WTC11 (cell line): ENCODE measurements around the gene UCK2. TPM values are rescaled to one million over a fixed set of nuclear protein-coding genes. Genes with fewer than 3 reads are reported as not detected.

Source experiments
- ATAC-seq: fragments of 200-7000 bp; cut with Tn5 transposase; 2 replicates; pipeline ENCODE4 v1.10.0; 2021; ENCODE audit warnings: mild to moderate bottlenecking, moderate library complexity
- CTCF ChIA-PET: fragments of 300-600 bp; sonication (Branson Sonifier 250); formaldehyde crosslinking; loops from one replicate; lab custom pipeline; 2021; ENCODE audit warnings: antibody characterized with exemption; lab: Charles Lee
- POLR2A ChIA-PET: fragments of 350-600 bp; sonication (Branson Sonifier 250); formaldehyde crosslinking; loops from one replicate; lab custom pipeline; 2021; ENCODE audit warnings: antibody characterized with exemption; lab: Charles Lee
- DNase-seq: peaks from one replicate; pipeline ENCODE4 v3.0.0; 2021; ENCODE audit warnings: low spot score
- H3K27ac Mint-ChIP-seq: 2 replicates; pipeline ENCODE4 v1.8.0; 2021; ENCODE audit warnings: mixed read lengths
- H3K27me3 Mint-ChIP-seq: 2 replicates; pipeline ENCODE4 v1.8.0; 2021; ENCODE audit warnings: low read depth, mild to moderate bottlenecking, moderate library complexity, mixed read lengths
- H3K36me3 Mint-ChIP-seq: 2 replicates; pipeline ENCODE4 v1.8.0; 2021; ENCODE audit warnings: mixed read lengths
- H3K4me1 Mint-ChIP-seq: 2 replicates; pipeline ENCODE4 v1.8.0; 2022; ENCODE audit warnings: mixed read lengths
- H3K4me3 Mint-ChIP-seq: 2 replicates; pipeline ENCODE4 v1.8.0; 2021; ENCODE audit warnings: mild to moderate bottlenecking, moderate library complexity, mixed read lengths
- H3K9me3 Mint-ChIP-seq: 2 replicates; pipeline ENCODE4 v1.8.0; 2021; ENCODE audit warnings: mixed read lengths
- ARID4B ChIP-seq: sonication (generic); formaldehyde crosslinking; IDR thresholded peaks from 2 replicates; pipeline ENCODE4 v1.8.0; 2023; ENCODE audit warnings: missing genetic modification reagents, mild to moderate bottlenecking, borderline replicate concordance
- ATF6 ChIP-seq: sonication (generic); formaldehyde crosslinking; IDR thresholded peaks from 2 replicates; pipeline ENCODE4 v1.8.1; 2023; ENCODE audit warnings: mild to moderate bottlenecking, missing genetic modification reagents
- E2F1 ChIP-seq: sonication (generic); formaldehyde crosslinking; IDR thresholded peaks from 2 replicates; pipeline ENCODE4 v1.8.0; 2022; ENCODE audit warnings: mild to moderate bottlenecking, missing genetic modification reagents
- FOXK1 ChIP-seq: sonication (generic); formaldehyde crosslinking; IDR thresholded peaks from 2 replicates; pipeline ENCODE4 v1.8.0; 2022; ENCODE audit warnings: mild to moderate bottlenecking, moderate library complexity, missing genetic modification reagents
- KAT7 ChIP-seq: sonication (generic); formaldehyde crosslinking; IDR thresholded peaks from 2 replicates; pipeline ENCODE4 v1.8.1; 2023; ENCODE audit warnings: missing genetic modification reagents, mild to moderate bottlenecking, borderline replicate concordance
- MYBL2 ChIP-seq: sonication (generic); formaldehyde crosslinking; IDR thresholded peaks from 2 replicates; pipeline ENCODE4 v1.8.1; 2023; ENCODE audit warnings: mild to moderate bottlenecking, moderate library complexity, missing genetic modification reagents
- SMAD3 ChIP-seq: sonication (generic); formaldehyde crosslinking; IDR thresholded peaks from 2 replicates; pipeline ENCODE4 v1.8.0; 2022; ENCODE audit warnings: missing genetic modification reagents, mild to moderate bottlenecking, borderline replicate concordance
- SOX15 ChIP-seq: fragments of 250-450 bp; sonication (Bioruptor Pico); IDR thresholded peaks from 2 replicates; pipeline ENCODE4 v1.9.0; 2021; ENCODE audit warnings: mild to moderate bottlenecking
- ZBTB21 ChIP-seq: sonication (generic); formaldehyde crosslinking; IDR thresholded peaks from 2 replicates; pipeline ENCODE4 v1.8.1; 2023; ENCODE audit warnings: mild to moderate bottlenecking, missing genetic modification reagents, borderline replicate concordance
- ZNF138 ChIP-seq: sonication (generic); formaldehyde crosslinking; conservative IDR thresholded peaks from 2 replicates; pipeline ENCODE4 v1.8.1; 2022; ENCODE audit warnings: mild to moderate bottlenecking, moderate library complexity, missing genetic modification reagents
- total RNA-seq: library from RNA; stranded (reverse); gene quantifications from 3 replicates; pipeline ENCODE4 v1.2.3, GENCODE V29; 2021

Gene UCK2
- total RNA-seq, 1 experiment from 2014 or later: 85.7 TPM

GRCh38 chr1:165942927-165943597, 115.6 kb downstream of the UCK2 start (continued):
- TF ChIP-seq ARID4B: no peak
- TF ChIP-seq ZBTB21 (CRISPR knock-in tag): no peak
- TF ChIP-seq E2F1 (CRISPR knock-in tag): no peak
- TF ChIP-seq FOXK1 (CRISPR knock-in tag): no peak
- no peak for TF ChIP-seq KAT7 (CRISPR knock-in tag)
- TF ChIP-seq ZNF138 (CRISPR knock-in tag): no peak
- no peak for TF ChIP-seq ATF6 (CRISPR knock-in tag)
- TF ChIP-seq SMAD3 (CRISPR knock-in tag): no peak
- no peak for TF ChIP-seq SOX15 (CRISPR knock-in tag)

GRCh38 chr1:165945911-165946310, 118.5 kb downstream of the UCK2 start:
- ATAC-seq (no peak), DNase-seq (no peak)
- peaks cover 26% of the 10 kb centered on the region for H3K4me1 Mint-ChIP-seq
- H3K27me3 Mint-ChIP-seq: no peaks in the 10 kb centered on the region; the same call in 1 of the 2 replicates
- no peak for TF ChIP-seq ARID4B
- no peak for TF ChIP-seq MYBL2 (CRISPR knock-in tag)
- no peak for TF ChIP-seq ZBTB21 (CRISPR knock-in tag)
- CTCF ChIA-PET: no interaction called here
- POLR2A ChIA-PET: no interaction called here
- no peaks in the 10 kb centered on the region for H3K9me3 Mint-ChIP-seq
- no peak overlapping the region for H3K4me3 Mint-ChIP-seq
- no peak overlapping the region for H3K27ac Mint-ChIP-seq
- no peaks in the 10 kb centered on the region for H3K36me3 Mint-ChIP-seq
